ENCODE results near the gene MUC6.

Gene MUC6

DNA sequence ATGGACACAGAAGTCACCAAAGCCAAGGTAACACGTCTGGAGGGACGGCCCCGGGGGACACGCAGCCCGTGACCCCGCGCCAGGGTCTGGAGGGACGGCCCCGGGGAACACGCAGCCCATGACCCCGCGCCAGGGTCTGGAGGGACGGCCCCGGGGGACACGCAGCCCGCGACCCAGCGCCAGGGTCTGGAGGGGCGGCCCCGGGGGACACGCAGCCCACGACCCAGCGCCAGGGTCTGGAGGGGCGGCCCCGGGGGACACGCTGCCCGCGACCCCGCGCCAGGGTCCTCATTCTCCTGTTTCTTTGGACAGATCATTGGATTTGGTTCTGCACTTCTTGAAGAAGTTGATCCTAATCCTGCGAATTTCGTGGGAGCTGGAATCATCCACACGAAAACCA lies 27.1 kb downstream of the MUC6 start:
- Histone ChIP-seq H3K9ac (ENCODE audit: low read depth, low read length) (no peak overlapping the region), H3K4me1 (ENCODE audit: control insufficient read depth, insufficient read depth, low read length) (no peaks in the 10 kb centered on the region), H3K36me3 (ENCODE audit: control insufficient read depth, insufficient read depth, low read length) (peaks cover 61% of the 10 kb centered on the region), H3K27me3 (ENCODE audit: control insufficient read depth, insufficient read depth, low read length) (no peaks in the 10 kb centered on the region), H3K27ac (ENCODE audit: low read depth, low read length) (no peak overlapping the region), H3K4me3 (ENCODE audit: low read depth, low read length) (no peak overlapping the region), H3K9me3 (ENCODE audit: control insufficient read depth, insufficient read depth, low read length) (no peaks in the 10 kb centered on the region)

- H3K27ac ChIP-seq (ENCODE audit: low read depth, low read length) = no peak overlapping the region
- H3K4me1 ChIP-seq (ENCODE audit: control insufficient read depth, insufficient read depth, low read length) = no peaks in the 10 kb centered on the region
- peaks cover 62% of the 10 kb centered on the region for H3K36me3 ChIP-seq (ENCODE audit: control insufficient read depth, insufficient read depth, low read length)
- H3K9me3 ChIP-seq (ENCODE audit: control insufficient read depth, insufficient read depth, low read length) = no peaks in the 10 kb centered on the region
- no peaks in the 10 kb centered on the region for H3K27me3 ChIP-seq (ENCODE audit: control insufficient read depth, insufficient read depth, low read length)
- no peak overlapping the region for H3K4me3 ChIP-seq (ENCODE audit: low read depth, low read length)
- no peak overlapping the region for H3K9ac ChIP-seq (ENCODE audit: low read depth, low read length)
These were observed 27.7 kb downstream of the MUC6 start for GRCh38 chr11:1008803-1009145.

DNA sequence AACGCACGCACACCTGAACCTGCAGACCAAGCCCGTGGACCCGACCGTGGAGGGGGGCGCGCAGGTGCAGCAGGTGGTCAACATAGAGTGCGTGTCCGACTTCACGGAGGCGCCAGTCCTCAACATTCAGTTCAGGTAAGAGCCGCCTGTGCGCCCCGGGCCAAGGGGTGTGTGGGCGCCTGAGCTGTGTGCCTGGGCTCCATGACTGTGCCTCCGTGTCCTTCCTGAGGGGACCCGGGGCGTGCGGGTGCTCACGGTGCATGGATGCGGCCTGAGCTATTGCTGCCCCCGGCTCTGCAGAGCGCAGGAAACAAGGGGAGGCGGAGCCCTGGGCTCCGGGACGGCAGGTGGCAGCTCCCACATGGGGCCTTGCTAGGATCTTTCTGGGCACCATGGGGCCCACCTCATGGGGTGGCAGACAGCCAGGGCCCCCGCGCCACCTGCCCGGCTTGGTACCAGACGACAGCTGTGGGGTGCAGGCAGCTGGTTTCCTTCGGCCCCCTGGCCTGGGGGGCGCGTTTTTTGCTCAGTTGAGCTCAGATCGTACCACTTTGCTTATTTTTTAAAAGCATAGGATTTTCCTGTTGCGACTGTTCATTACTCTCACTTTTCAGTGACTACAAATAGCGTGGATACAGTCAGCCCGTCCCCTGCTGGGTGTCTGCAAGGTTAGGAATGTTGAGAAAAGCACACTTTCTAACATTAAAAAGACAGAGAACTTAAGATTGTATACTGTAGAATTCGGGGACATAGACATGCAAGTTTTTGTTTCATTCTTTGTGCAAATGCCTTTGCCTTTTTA lies 28.3 kb downstream of the MUC6 start:
- H3K4me1 ChIP-seq (ENCODE audit: control insufficient read depth, insufficient read depth, low read length) = no peaks in the 10 kb centered on the region
- no peaks in the 10 kb centered on the region for H3K27me3 ChIP-seq (ENCODE audit: control insufficient read depth, insufficient read depth, low read length)
- no peak overlapping the region for H3K4me3 ChIP-seq (ENCODE audit: low read depth, low read length)
- H3K27ac ChIP-seq (ENCODE audit: low read depth, low read length) = no peak overlapping the region
- H3K9me3 ChIP-seq (ENCODE audit: control insufficient read depth, insufficient read depth, low read length) = no peaks in the 10 kb centered on the region
- H3K36me3 ChIP-seq (ENCODE audit: control insufficient read depth, insufficient read depth, low read length) = peaks cover 66% of the 10 kb centered on the region
- H3K9ac ChIP-seq (ENCODE audit: low read depth, low read length) = no peak overlapping the region

DNA sequence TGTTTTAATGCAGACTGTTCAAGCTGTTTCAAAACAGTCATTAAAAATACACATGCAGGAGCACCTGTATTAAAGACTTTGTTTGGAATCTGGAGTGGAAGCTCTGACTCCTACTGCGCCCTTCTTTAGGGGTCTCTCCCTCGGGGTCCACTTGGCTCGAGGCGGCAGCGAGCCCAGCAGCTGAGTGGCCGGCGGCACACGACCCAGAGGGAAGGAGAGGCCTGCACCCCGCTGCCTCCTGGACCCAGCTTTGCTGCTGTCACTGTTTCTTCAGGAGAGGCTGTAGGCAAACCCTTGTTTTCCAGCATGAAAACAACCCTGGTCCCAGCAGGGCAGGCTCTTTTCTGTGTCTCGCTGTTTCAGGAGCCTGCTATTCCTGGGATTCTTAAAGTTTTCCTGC lies 29.2 kb downstream of the MUC6 start:
- no peaks in the 10 kb centered on the region for H3K9me3 ChIP-seq (ENCODE audit: control insufficient read depth, insufficient read depth, low read length)
- H3K9ac ChIP-seq (ENCODE audit: low read depth, low read length) = no peak overlapping the region
- peaks cover 72% of the 10 kb centered on the region for H3K36me3 ChIP-seq (ENCODE audit: control insufficient read depth, insufficient read depth, low read length)
- H3K4me1 ChIP-seq (ENCODE audit: control insufficient read depth, insufficient read depth, low read length) = no peaks in the 10 kb centered on the region
- no peak overlapping the region for H3K27ac ChIP-seq (ENCODE audit: low read depth, low read length)
- no peak overlapping the region for H3K4me3 ChIP-seq (ENCODE audit: low read depth, low read length)
- no peaks in the 10 kb centered on the region for H3K27me3 ChIP-seq (ENCODE audit: control insufficient read depth, insufficient read depth, low read length)

DNA sequence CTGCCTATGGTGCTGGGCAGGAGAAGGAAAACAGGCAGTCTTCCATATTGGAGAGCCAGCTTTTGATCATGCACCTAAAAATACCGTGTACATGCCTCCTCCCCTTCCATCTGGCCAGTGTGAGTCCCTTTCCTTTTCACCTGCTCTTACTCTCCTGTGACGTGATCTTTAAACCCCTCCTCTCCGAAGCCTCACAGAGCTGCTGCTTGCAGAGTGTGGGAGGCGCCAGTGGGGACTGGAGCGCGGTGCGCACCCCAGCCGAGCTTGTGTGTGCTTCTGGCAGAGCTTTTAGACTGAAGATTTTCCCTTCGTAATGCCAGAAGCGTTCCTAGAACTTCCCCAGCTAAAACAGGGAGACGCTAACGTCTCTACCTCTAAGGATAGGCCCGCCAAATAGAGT lies 29.8 kb downstream of the MUC6 start:
- Histone ChIP-seq H3K27me3 (ENCODE audit: control insufficient read depth, insufficient read depth, low read length) (no peaks in the 10 kb centered on the region), H3K4me3 (ENCODE audit: low read depth, low read length) (no peak overlapping the region), H3K27ac (ENCODE audit: low read depth, low read length) (no peak overlapping the region), H3K9me3 (ENCODE audit: control insufficient read depth, insufficient read depth, low read length) (no peaks in the 10 kb centered on the region), H3K9ac (ENCODE audit: low read depth, low read length) (no peak overlapping the region), H3K4me1 (ENCODE audit: control insufficient read depth, insufficient read depth, low read length) (no peaks in the 10 kb centered on the region), H3K36me3 (ENCODE audit: control insufficient read depth, insufficient read depth, low read length) (peaks cover 74% of the 10 kb centered on the region)

DNA sequence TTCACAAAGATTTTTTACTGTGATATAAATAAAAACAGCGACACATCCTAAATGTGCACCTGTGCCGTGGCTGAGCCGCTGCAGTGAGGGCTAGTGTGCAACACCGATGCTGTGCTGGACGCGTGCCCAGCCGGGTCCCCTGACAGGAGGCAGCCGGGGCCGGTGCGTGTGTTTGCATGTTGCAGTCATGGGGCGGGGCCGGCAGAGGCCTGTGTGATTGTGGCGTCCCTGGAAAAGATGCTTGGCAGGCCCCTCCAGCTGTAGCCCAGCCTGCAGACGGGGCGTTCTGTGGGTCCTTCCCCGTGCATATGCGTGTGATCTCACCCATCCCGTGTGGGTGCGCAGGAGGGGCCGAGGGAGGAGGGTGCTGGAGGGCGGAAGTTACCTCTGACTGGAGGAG lies 30.6 kb downstream of the MUC6 start:
- no peaks in the 10 kb centered on the region for H3K4me1 ChIP-seq (ENCODE audit: control insufficient read depth, insufficient read depth, low read length)
- H3K4me3 ChIP-seq (ENCODE audit: low read depth, low read length) = no peak overlapping the region
- peaks cover 74% of the 10 kb centered on the region for H3K36me3 ChIP-seq (ENCODE audit: control insufficient read depth, insufficient read depth, low read length)
- no peak overlapping the region for H3K27ac ChIP-seq (ENCODE audit: low read depth, low read length)
- H3K9me3 ChIP-seq (ENCODE audit: control insufficient read depth, insufficient read depth, low read length) = no peaks in the 10 kb centered on the region
- H3K9ac ChIP-seq (ENCODE audit: low read depth, low read length) = no peak overlapping the region
- H3K27me3 ChIP-seq (ENCODE audit: control insufficient read depth, insufficient read depth, low read length) = no peaks in the 10 kb centered on the region

DNA sequence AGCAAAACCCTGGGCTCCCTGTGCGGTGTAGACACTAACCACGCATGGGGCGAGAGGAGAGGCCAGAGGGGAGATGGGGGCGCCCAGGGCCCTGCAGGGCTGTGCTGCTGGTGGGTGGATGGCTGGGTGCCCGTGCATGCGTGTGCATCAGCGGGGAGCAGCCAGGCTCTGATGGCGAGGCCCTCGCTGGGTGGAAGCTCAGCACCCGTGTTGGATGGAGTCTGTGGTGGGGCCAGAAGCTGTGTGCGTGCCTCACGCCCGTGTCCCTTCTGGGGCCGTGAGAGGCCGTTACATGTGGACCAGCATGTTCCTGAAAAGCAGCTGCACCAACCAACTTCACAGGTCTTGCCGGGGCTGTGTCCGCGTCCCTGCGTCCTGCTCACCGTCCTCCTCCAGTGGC lies 33.4 kb downstream of the MUC6 start:
- Histone ChIP-seq H3K4me3 (ENCODE audit: low read depth, low read length) (no peak overlapping the region), H3K9me3 (ENCODE audit: control insufficient read depth, insufficient read depth, low read length) (no peaks in the 10 kb centered on the region), H3K36me3 (ENCODE audit: control insufficient read depth, insufficient read depth, low read length) (peaks cover 58% of the 10 kb centered on the region), H3K27me3 (ENCODE audit: control insufficient read depth, insufficient read depth, low read length) (no peaks in the 10 kb centered on the region), H3K9ac (ENCODE audit: low read depth, low read length) (no peak overlapping the region), H3K27ac (ENCODE audit: low read depth, low read length) (no peak overlapping the region), H3K4me1 (ENCODE audit: control insufficient read depth, insufficient read depth, low read length) (no peaks in the 10 kb centered on the region)

- Histone ChIP-seq H3K36me3 (ENCODE audit: control insufficient read depth, insufficient read depth, low read length) (peaks cover 52% of the 10 kb centered on the region), H3K9ac (ENCODE audit: low read depth, low read length) (no peak overlapping the region)
These were observed 34.0 kb downstream of the MUC6 start for GRCh38 chr11:1002406-1002984.

GRCh38 chr11:1001617-1002405 lies 34.7 kb downstream of the MUC6 start:
- H3K4me1 ChIP-seq (ENCODE audit: control insufficient read depth, insufficient read depth, low read length) = no peaks in the 10 kb centered on the region
- no peaks in the 10 kb centered on the region for H3K27me3 ChIP-seq (ENCODE audit: control insufficient read depth, insufficient read depth, low read length)
- no peak overlapping the region for H3K27ac ChIP-seq (ENCODE audit: low read depth, low read length)
- no peak overlapping the region for H3K4me3 ChIP-seq (ENCODE audit: low read depth, low read length)
- H3K9ac ChIP-seq (ENCODE audit: low read depth, low read length) = no peak overlapping the region
- peaks cover 48% of the 10 kb centered on the region for H3K36me3 ChIP-seq (ENCODE audit: control insufficient read depth, insufficient read depth, low read length)
- H3K9me3 ChIP-seq (ENCODE audit: control insufficient read depth, insufficient read depth, low read length) = no peaks in the 10 kb centered on the region

More at GRCh38 chr11:1002406-1002984, 34.0 kb downstream of the MUC6 start:
- no peak overlapping the region for H3K4me3 ChIP-seq (ENCODE audit: low read depth, low read length)
- no peak overlapping the region for H3K27ac ChIP-seq (ENCODE audit: low read depth, low read length)
- H3K4me1 ChIP-seq (ENCODE audit: control insufficient read depth, insufficient read depth, low read length) = no peaks in the 10 kb centered on the region
- H3K9me3 ChIP-seq (ENCODE audit: control insufficient read depth, insufficient read depth, low read length) = no peaks in the 10 kb centered on the region
- no peaks in the 10 kb centered on the region for H3K27me3 ChIP-seq (ENCODE audit: control insufficient read depth, insufficient read depth, low read length)

DNA sequence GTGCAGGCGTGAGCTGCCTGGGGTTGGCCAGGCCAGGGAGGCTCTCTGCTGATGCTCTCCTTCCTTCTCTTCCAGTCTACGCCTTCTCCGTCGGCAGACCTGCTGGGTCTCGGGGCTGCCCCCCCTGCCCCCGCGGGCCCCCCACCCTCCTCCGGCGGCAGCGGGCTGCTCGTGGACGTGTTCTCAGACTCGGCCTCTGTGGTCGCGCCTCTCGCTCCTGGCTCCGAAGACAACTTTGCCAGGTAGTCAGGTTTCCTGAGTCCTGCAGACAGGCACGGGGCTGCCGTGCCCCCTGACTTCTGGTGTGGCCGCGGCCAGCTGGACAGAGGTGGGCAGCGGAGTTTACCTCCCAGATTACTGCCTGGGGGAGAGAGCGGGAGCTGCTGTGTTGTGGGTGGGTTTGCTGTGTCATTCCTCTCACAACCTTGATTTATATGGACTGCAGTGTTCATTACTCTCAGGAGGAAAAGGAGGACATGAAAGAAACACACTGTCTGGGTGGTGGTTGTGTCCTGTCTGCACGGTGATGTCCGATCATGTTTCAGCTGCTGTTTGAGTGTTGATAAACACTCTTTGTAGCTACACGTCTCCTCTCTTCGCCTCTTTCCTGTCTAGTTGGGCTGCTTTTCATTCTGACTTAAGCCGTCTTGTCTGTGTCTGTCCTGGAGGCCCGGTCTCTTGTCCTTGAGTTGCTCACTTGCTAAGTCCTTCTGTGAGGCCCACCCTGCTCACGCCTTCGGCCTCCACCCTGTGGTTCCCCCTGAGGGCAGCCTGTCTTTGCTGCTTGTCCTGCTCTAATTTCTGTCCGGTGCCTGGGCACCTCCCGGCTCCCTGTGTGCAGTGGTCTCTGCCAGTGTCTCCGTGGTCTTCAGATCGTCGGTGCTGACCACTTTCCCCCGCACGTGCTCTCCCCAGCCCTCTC lies 35.9 kb downstream of the MUC6 start:
- no peak overlapping the region for H3K9ac ChIP-seq (ENCODE audit: low read depth, low read length)
- H3K27ac ChIP-seq (ENCODE audit: low read depth, low read length) = no peak overlapping the region
- H3K36me3 ChIP-seq (ENCODE audit: control insufficient read depth, insufficient read depth, low read length) = peaks cover 55% of the 10 kb centered on the region

More for the DNA sequence above, 35.9 kb downstream of the MUC6 start:
- Histone ChIP-seq H3K9me3 (ENCODE audit: control insufficient read depth, insufficient read depth, low read length) (no peaks in the 10 kb centered on the region), H3K27me3 (ENCODE audit: control insufficient read depth, insufficient read depth, low read length) (no peaks in the 10 kb centered on the region), H3K4me1 (ENCODE audit: control insufficient read depth, insufficient read depth, low read length) (no peaks in the 10 kb centered on the region), H3K4me3 (ENCODE audit: low read depth, low read length) (no peak overlapping the region)
